ENCODE results near the gene MLLT6.
A peak's percentile ranks its signal among the peaks of the same experiment; 100 is the strongest.

Gene MLLT6

DNA sequence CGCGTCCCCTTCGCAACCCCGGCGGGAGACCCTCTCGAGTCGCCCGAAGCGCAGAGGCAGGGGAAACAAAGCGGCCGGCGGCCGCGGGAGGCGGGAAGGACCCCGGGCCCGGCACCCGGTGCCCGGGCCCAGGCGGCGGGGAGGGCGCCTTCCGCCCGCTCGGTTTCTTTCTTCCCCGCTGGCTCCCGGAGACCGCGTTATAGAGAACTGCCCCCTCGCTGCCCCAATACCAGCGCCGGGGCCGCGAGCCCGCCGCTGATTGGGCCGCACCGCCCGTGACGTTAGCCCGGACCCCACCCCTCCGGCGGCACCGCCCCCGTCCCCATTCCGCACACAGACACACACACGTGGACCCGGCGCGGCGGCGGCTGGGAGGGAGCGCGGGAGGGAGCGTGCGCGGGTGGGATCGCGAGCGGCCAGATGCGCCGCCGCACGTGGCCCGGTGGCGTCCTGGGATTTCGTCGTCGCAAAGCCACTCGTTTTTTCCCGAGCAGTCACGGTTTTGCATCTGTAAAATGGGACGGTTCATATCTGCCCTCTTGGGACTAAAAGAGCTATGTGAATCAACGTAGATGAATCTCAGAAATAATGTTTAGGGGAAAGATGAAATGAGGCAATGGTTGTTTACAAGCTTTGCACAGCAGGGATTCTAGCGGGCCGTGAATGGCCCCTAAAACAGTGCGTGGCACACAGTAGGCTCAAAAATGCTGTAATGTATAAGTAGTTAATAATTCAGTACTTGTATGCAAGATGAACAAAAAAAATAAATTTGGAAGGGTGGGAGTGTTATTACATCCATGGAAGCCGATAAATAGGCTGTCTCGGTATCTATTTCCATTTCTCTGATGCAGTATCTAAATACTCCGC, 30.1 kb upstream of the MLLT6 start, which contains the start of gene EPOP:
Gene EPOP, minus strand, starts transcription at position 209 of the 867 bp plus-strand sequence. CDS start 462 bp downstream, outside the sequence.
- DNase-seq (ENCODE audit: insufficient read length, low spot score) (peak; percentile 81), FAIRE-seq (no peak)

DNA sequence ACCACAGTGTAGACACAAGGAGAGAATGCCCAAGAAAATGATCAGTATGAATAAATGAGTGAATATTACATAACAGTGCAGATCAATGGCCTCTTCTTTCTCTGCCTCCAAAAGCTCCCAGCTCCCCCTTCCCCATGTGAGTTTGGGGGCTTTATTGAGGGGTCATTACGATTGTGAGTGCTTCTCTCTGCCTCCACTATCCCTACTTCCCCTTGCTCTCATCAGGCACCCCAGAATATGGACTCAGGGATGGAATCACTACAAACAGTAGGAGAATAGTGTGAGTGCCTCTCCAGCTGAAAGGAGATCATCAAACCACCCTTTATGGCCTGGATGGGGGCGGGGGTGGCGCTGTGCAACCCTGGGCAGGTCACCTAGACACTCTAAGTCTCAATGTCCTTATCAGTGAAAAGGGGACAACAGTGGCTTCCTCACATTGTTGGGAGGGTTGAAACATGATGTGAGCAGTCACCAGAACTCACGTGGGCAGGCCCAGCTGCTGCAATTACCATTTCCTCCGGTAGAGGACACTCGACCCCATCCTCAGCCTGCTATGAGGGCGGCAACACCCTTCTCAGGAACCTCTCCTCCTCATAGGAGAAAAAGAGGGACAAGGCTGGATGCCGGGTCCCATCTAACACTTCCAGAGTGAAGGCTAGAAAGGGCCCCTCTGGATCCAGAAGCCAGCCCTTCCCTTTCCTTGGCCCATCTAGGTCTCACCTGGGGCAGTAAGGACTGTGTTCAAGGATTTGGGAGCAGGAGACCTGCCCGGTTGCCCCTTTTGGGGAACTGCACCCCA, 28.2 kb upstream of the MLLT6 start:
- DNase-seq (ENCODE audit: insufficient read length, low spot score): peak; percentile 86
- no peak for FAIRE-seq

DNA sequence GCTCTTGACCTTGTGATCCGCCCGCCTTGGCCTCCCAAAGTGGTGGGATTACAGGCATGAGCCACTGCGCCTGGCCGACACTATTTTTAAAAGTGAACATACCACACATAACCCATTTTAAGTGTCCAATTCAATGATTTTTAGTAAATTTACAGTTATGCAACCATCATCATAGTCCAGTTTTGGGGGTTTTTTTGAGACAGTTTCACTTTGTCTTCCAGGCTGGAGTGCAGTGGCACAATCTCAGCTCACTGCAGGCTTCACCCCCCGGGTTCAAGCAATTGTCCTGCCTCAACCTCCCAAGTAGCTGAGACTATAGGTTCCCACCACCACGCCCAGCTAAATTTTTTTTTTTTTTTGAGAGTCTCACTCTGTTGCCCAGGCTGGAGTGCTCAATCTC, 27.3 kb upstream of the MLLT6 start:
- FAIRE-seq (no peak), DNase-seq (ENCODE audit: insufficient read length, low spot score) (no peak)

DNA sequence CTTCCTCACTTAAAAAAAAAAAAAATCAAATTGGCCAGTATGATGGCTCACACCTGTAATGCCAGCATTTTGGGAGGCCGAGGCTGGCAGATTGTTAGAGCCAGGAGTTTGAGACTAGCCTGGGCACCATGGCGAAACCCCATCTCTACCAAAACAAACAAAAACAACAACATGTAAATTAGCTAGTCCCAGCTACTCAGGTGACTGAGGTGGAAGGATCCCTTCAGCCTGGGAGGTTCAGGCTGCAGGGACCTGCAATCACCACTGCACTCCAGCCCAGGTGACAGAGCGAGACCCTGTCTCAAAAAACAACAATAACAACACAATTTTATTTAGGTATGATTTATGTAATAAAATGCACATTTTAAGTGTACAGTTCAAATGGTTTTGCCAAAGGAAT, 24.0 kb upstream of the MLLT6 start:
- DNase-seq (ENCODE audit: insufficient read length, low spot score): no peak
- no peak for FAIRE-seq

DNA sequence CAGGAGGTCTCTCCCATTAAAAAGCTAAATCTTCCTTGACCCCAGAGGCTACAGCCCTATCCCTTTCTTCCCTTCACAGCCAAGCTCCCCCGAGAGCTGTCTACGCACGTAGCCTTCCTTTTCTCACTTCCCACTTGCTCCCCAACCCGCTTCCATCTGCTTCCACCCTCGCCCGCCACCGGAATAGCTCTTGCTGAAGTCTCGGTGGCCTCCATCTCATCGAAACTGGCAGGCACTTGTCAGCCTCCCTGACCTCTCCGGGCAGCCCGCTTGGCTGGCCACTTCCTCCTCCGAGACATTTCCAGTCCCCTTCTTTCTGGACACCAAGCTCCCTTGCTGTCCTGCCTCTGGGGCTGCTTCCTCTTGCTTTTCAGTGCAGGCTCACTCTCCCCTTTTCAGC, 19.6 kb upstream of the MLLT6 start:
- FAIRE-seq (no peak), DNase-seq (ENCODE audit: insufficient read length, low spot score) (no peak)

DNA sequence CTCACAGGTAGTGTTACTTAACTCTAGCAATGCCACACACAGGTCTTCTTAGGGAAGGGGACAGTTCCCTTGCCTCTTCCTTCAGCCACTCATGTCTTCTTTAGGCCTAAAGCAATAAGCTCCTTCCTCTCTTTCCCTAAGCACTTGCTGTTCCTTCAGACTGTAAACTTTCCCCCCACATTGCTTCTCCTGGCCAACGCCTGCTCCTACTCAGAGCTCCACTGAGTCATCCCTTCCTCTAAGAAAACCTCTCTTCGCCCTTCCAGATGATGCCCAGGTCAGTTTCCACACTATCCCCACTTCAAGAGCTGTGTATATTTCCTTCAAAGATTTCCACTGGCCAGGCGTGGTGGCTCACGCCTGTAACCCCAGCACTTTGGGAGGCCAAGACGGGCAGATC, 17.8 kb upstream of the MLLT6 start:
- DNase-seq (ENCODE audit: insufficient read length, low spot score) (no peak), FAIRE-seq (no peak)

DNA sequence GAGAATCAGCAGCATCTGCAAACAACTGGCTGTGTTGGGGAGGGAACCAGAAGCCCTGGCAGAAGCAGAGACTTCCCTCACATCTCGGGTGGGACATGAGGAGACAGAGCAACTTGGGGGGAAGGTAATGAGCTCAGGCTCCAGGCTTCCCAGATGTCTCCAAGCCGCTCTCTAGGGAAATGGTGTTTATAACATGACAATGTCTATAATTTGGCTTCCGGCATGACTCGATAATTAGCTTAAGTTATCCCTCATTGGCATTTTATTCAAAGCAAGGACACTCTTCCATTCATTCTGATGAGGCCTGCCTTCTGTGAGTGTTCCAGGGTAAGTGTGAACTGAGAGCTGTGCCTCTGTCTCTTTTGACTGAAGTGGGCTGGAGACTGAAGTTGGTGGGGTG, 14.7 kb upstream of the MLLT6 start:
- FAIRE-seq (no peak), DNase-seq (ENCODE audit: insufficient read length, low spot score) (no peak)

DNA sequence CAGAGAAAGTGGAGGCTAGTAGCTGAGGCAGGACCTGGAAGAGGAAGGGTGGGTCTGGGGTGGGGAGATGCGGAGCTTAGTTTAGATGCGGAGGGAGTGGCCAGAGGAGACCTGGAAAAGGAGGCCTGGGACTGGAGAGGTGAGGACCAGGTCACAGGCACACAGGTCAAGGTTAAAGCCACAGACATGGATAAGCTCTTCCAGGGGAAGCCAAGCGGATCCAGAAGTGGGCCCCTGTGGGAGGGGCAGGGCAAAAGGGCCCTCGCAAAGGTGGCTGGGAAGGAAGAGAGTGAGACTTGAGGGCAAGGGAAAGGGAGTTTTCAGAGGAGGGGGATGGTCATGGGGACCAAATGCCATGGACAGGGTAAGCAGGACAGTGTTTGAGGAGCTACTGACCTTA, 13.9 kb upstream of the MLLT6 start:
- FAIRE-seq (no peak), DNase-seq (ENCODE audit: insufficient read length, low spot score) (no peak)

DNA sequence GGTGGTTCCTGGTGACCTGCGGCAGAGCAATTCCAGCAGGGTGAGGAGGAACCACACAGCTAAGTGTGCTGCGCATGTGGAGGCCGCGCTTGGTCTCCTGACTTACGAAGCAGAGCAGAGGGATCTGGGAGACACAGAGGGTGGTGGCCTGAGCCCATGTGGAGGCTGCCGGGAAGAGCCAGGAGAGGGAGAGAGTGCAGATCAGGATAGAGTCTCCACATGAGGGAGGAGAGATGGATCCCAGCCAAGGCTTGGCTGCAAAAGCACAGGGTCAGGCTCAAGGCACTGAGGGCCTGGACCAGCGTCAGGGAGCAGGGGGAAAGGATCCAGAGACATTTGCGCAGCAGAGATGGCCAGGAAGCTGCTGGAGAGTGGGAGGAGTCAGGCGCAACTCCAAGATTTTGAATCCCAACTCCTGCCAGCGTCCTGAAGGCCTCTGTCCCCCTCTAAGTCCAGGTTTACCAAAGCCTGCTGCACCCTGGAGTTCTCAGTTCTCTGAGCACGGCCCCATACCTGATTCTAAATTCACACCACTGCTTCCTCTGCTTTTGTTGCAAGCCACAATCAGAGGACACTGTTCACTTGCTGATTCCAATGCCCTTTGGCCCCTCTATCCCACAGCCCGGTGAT, 11.3 kb upstream of the MLLT6 start:
- no peak for FAIRE-seq
- no peak for DNase-seq (ENCODE audit: insufficient read length, low spot score)

DNA sequence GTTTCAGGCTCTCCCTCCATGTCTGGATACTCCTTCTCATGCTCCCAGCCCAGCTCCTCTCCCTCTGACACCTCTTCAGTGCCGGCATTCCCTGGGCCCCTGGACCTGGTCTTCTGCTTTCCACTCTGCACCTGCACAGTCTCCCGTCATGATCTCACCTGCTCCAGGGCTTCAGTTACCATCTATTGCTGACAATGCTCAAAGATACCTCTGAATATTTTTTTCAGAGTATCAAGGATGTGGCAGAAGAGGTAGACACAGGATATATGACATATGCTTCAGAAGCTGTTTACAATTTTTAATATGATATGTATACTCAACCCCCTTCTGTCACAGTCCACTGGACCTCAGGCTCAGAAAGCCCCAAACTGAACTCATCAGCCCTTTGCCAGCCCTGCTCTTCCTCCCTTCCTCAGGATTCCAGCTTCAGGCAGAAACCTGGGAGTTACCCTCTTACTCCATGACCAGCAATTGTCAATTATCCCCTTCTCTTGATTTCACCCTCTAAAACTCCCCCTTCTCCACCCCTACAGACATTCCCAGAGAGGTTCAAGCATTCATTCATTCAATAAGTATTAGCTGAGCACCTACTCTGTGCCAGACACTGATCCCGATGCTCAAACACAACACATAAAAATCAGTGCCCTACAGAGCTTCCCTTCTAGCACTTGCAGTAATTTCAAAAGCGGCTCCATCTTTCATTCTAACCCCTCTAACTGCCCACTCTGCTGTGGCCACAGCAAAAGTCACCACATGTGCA, 7.8 kb upstream of the MLLT6 start:
- FAIRE-seq: no peak
- no peak for DNase-seq (ENCODE audit: insufficient read length, low spot score)

DNA sequence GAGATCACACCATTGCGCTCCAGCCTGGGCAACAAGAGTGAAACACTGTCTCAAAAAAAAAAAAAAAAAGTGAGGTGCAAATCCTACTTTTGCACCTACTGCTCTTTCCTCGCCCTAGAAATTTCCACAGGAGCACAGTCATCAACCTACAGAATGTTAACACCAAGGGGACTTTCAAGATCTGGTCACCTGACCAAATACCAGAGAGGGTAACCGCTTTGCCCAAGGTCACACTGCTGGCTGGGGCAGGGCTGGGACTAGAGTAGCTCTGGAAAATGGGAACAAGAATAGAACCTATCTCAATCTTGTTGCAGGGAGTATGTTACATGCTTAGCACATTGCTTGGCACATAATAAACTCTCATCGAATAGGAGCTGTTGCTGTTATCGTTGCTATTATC, 6.3 kb upstream of the MLLT6 start:
- no peak for FAIRE-seq
- DNase-seq (ENCODE audit: insufficient read length, low spot score): no peak

DNA sequence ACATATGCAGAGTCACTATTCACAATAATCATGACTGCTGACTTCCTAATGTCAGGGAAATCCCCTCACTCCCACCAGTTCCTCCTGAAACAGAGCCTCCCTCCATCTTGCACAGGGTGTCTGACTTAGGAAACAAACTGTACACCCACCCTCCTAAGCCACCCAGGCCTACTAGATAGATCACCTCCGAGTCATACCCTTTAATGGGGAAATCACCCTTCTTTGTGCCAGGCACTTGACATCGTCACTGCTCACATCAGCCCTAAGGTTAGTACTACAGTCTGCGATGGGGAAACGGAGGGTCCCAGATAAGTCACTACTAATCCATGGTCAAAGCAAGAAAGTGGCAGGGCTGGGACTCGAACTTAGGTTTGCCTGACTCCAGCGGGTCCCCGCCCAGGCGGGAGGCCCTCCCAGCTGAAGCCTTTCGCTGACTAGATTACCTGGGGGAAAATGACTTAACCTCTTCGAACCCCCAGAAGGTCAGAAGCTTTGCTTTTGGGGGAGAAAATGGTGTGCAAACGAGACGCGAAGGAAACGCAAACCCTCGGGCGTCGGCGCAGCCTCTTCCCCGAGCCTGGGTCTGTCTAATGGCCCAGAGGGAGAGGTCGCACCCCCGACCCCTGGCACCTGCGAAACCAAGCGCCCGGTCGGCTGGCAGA, 3.4 kb upstream of the MLLT6 start:
- DNase-seq (ENCODE audit: insufficient read length, low spot score) (no peak), FAIRE-seq (no peak)

DNA sequence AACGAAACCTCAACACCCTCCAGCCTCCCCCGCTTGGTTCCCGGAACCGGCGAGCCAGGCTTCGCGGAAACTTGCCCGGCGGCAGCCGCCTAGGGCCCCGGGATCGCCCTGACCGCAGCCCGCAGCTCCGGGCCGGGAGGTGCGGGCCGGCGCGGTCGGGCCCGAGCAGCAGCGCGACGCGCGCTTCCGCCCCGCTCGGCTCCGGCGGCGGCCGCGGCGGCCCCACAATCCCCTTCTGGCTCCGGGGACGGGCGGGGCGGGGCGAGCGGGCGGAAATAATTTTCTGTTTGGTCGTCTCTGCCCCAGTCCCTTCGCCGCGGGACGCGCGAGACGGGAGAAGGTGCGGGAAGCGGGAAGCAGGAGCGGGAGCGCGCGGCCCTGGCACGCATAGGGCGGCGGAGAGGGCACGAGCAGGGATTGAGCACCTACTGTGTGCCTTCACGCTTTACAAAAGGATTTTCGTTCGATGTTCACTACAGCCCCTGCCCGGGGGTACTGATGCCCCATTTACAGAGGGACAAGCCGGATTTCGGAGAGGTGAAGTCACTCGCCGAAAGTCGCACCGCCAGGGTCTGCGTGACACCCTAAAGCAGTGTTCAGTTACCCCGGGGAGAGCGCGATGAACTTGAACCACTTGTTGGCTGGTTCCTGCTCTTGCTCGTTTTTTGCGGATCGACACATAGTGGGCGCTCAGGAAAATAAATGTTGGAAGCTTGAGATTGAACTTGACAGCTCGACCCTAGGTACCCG, 2.7 kb upstream of the MLLT6 start:
- FAIRE-seq (no peak), DNase-seq (ENCODE audit: insufficient read length, low spot score) (peak; percentile 59)

DNA sequence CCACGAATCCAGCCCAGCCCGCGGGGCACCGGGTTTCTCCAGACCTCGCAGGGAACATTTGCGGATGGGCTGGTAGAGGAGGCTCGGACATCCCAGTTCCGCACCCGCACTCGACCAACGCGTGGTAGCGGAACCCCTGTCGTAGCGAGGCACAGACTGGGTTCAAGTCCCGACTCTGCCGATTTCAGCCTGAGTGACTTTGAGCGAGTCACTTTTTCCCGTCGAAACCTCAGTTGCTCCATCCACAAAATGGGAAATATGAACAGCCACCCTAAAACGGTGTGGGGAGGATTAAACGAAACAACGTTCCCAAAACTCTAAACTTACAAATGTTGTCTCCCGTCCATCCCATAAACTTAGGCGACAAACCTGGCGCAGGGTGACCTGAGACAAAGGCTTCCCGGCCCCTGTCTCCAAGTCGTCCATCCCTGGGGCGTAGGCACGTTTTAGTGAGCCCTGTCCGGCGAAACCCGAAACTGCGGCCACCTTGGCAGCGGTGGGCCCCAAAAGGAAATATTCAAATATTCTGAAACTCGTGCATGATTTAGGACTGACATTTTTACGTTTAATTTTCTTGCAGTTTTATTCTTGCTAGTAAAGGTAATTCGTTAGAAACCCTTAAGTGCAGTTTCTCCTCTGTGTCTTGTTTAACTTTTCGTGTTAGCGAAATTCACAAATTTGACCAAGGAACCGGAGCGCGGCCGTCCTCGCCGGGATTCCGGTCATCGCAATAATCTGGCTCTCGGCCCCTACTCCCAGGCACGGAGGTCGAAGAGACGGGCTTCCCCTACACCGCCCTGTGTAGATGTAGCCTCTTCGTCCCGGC, 1.9 kb upstream of the MLLT6 start:
- no peak for FAIRE-seq

DNA sequence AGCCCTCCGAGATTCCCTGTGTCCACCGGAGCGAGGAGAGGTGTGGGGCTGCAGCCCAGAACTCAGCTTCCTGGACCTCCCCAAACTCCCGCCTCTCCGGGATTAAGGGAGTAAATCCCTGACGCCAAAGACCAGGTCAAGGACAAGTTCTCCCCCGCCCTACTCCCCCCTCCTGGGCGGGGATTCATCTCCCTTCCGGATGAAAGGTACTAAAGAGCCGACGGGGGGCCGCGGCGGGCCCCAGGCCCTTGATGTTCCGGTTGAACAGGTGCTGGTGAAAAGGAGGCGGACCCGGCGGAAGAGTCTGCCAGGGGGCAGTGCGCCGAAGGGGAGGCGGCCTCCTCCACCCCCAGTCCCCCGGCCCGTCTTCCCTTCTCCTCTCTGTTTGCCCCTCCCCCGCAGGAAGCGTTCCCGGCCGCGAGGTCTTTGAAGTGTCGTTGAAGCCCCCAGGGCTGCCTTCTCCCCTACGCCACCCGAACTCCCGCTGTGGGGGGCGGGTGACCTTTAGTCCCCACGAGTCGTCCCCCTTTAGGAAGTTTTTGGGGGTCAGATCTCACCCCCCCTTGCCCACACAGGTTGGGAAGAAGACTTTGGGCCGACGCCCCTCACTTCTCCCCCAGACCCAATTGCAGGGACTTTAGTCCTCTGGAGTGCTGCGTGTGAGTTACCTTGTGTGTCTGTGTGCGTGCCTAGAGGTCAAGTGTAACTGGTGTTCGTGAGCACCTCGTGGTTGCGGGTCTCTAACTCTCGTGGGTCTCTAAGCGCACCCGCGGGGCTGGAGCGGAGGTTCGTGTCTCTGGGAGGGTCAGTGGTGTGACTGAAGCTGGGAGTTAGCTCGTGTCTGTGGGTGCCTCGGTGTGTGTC, 1.1 kb upstream of the MLLT6 start:
- DNase-seq (ENCODE audit: insufficient read length, low spot score) (peak; percentile 83), FAIRE-seq (no peak)

More for the DNA sequence above, 1.9 kb upstream of the MLLT6 start:
- no peak for DNase-seq (ENCODE audit: insufficient read length, low spot score)

DNA sequence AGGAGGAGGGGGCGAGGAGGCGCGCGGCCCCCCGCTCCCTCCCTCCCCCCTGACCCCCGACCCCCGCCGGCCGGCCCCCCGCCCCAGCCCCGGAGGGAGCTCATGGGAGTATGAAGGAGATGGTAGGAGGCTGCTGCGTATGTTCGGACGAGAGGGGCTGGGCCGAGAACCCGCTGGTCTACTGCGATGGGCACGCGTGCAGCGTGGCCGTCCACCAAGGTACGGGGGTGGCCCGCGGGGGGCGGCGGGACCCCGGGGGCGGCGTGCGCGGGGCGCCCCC, 390 bp downstream of the MLLT6 start:
- no peak for FAIRE-seq
- DNase-seq (ENCODE audit: insufficient read length, low spot score): peak; percentile 55

DNA sequence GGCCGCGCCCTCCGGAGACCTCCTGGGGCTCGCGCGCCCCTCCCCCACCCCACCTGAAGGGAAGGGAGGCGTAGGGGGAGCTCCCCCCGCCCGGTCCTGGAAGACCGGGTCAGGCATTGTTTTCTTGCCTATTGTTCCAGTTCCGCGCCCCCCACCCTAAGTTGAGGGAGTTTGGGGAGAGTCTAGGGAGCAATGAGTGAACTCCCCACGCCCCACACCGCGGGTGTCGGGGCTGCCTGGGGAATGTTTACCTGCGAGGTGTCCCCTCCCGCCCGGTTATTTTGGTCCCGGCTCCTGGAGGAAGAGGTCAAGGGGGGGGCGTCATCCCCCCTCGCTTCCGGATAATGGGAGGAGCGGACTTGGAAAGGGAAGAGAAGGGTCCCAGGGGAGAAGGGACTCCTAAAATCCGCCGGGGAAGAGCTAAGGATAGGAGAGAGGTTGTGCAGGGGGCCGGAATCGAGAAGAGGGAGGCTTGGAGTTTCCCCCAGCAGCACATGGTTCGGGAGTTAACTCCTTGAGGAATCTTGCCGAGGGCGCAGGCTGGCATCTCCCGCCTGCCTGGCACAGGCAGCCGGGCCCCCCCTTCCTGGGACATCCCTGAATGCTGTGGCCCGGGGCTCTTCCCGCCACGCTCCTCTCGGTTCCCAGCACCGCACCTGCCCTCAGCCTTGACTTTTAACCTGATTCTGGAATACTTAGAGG, 881 bp downstream of the MLLT6 start:
- FAIRE-seq (no peak), DNase-seq (ENCODE audit: insufficient read length, low spot score) (no peak)

All from GM19239 (cell line).